Ovary (tissue), 3 donors: ENCODE data around the gene PDXP.

ENCODE experiments used
- CTCF ChIP-seq, 3 donors: fragments of 450-650 bp in 2 of 3; fragments of 200-600 bp in 1 of 3; IDR thresholded peaks; one replicate each; pipeline versions ENCODE4 v1.5.1 to v1.8.0; 2016 to 2022; ENCODE audit warnings: antibody characterized with exemption in 3 of 3, mild to moderate bottlenecking in 1 of 3
- POLR2A ChIP-seq: fragments of 450-650 bp; IDR thresholded peaks from one replicate; pipeline ENCODE4 v1.6.1; 2017; ENCODE audit warnings: antibody characterized with exemption, mild to moderate bottlenecking, moderate library complexity
- donor health status: DM: no; HTN: no; CAD: no.

DNA sequence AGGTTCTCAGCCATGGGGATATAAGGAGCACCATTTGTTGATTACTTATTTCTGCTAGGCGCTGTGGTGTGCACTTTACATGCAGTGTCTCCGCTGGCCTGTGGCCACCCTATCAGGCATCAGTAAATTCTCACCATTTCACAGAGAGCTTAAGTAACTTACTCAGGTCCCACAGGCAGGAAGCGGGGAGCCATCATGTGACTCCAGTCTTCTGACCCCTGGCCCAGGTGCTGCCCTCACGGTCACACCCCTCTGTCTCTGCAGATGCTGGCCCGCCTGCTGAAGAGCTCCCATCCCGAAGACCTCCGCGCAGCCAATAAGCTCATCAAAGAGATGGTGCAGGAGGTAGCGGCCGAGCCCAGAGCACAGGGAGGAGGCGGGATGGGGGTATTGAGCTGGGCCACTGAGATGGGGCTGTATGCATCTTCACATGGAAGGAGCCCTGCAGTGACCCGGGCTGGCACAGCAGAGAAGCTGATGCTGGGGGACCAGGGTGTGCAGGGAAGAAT, 37.1 kb upstream of the PDXP start:
- TF ChIP-seq CTCF (IDR thresholded peaks at IDR 0.05) = no peak
- no peak for TF ChIP-seq POLR2A
